GM15510 (cell line): ENCODE measurements around the gene NECAB2.

ENCODE experiments used
- POLR2A ChIP-seq: IDR thresholded peaks from 3 replicates; pipeline ENCODE4 v1.6.1; 2011; ENCODE audit warnings: borderline replicate concordance; ENCODE audit not compliant: insufficient read length; ENCODE audit errors: extremely low read depth

The NECAB2 gene

DNA sequence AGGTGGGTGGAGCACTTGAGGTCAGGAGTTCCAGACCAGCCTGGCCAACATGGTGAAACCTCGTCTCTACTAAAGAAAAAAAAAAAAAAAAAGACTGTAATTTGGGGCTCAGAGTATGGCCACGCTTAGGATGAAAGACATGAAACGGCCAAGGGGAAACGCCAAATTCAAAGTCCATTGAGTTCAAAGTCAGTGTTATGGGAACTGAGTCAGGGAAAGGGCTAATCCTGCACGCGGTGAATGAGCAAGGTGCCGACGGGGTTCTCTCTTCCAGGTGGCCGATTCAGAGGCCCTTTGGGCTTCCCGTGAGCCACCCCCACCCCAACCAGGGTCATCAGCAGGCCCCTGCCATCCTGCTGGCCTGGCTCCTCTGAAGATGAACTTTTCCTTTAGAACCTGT is 22.5 kb upstream of the NECAB2 start:
- TF ChIP-seq POLR2A, result no peak

DNA sequence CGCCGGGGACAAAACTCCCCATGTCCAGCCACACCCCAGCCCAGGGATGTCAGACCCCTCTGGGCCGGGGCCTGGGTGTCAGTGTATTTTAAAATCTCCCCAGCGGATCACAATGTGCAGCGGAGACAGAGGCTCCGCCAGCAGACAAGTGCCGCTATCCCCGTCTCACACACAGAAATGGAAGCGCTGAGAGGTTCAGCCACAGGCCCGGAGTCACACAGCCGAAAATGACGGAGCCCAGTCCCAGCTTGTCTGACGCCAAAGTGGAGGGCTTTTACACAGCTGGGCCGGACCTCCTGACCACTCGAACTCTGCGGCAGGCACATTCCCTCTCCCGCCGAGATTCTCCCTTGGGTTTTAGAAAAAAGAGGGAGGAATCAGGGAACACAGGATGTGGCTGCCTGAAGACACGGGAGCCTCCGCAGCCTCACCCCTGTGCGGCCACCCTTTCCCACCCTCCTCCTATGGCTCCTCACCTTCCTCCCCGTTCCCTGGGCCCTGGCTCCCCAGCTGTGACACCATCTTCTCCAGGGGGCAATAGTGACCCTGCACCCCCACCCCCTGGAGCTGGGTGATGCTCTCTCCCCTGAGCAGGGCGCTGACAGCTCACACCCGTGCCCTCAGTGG is 21.8 kb upstream of the NECAB2 start:
- TF ChIP-seq POLR2A, result no peak

GRCh38 chr16:83946781-83947566 is 21.1 kb upstream of the NECAB2 start:
- no peak for TF ChIP-seq POLR2A

GRCh38 chr16:83947642-83948234 is 20.3 kb upstream of the NECAB2 start:
- no peak for TF ChIP-seq POLR2A

- no peak for TF ChIP-seq POLR2A
These were observed 18.9 kb upstream of the NECAB2 start for GRCh38 chr16:83948914-83949723.

GRCh38 chr16:83949724-83950001 is 18.4 kb upstream of the NECAB2 start:
- no peak for TF ChIP-seq POLR2A

- TF ChIP-seq POLR2A, result no peak
These were observed 16.5 kb upstream of the NECAB2 start for GRCh38 chr16:83951544-83951943.

- no peak for TF ChIP-seq POLR2A
These were observed 15.5 kb upstream of the NECAB2 start for GRCh38 chr16:83952587-83952939.

DNA sequence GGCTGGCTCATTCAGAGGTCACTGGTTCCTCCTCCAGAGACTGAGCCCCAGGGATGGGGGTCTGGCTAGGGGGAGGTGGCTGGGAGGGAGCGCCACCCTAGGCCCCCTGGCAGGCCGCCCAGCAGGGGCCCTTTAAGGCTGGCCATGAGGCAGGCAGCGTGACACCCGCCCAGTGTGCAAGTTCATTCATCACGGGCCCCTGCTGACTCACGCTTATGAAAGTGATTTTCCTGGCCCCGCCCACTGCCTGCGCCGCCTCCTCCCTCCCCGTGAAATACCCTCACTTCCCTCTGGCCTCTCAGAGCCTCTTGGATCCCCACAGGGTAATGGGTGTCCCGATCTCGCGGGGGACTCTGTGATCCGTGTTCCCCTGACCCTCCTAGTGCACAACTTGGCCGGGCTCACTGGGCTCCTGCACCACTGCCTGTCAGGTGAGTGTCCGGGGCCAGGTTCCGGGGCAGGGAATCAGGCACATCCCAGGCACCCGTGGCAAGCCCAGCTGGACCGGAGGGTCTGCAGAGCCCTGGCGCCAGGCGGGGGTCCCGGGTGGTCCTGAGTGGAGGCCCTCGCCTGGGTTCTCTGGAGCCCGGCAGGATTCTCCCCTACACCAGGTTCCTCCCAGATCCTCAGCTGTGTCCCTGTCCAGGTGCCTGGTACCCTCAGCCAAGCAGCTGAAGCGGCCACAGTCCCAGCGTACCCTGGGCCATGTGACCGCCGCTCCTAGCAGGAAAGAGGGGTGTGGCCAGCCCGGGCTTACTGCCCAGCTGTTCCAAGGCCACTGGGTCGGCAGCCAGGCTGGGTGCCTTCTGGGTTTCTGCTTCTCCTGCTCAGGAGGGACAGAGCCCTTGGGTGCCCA is 14.9 kb upstream of the NECAB2 start, which contains the start of gene OSGIN1:
OSGIN1 (plus strand) TSS at position 301 of the 856 bp plus-strand sequence. CDS start 4,432 bp downstream, outside the sequence.
- peak; percentile 46 for TF ChIP-seq POLR2A

- no peak for TF ChIP-seq POLR2A
These were observed 14.1 kb upstream of the NECAB2 start for GRCh38 chr16:83953796-83954576.

- TF ChIP-seq POLR2A, result no peak
These were observed 13.4 kb upstream of the NECAB2 start for GRCh38 chr16:83954577-83955016.

GRCh38 chr16:83955218-83956130 is 12.6 kb upstream of the NECAB2 start:
- TF ChIP-seq POLR2A, result no peak
